ENCODE results near the gene CDK14.
A peak's percentile ranks its signal among the peaks of the same experiment; 100 is the strongest.

Gene CDK14

GRCh38 chr7:90597563-90598253 is 1.6 kb downstream of the CDK14 start:
- FAIRE-seq (no peak), DNase-seq (ENCODE audit: insufficient read length) (no peak)
- TF ChIP-seq POLR2A (IDR thresholded peaks at IDR 0.05; ENCODE audit: low read depth, low read length) (no peak), POLR2AphosphoS5 (IDR thresholded peaks at IDR 0.05; ENCODE audit: low read depth, low read length) (no peak), TAF1 (IDR thresholded peaks at IDR 0.05; ENCODE audit: borderline replicate concordance, low read depth, low read length) (no peak)

- TF ChIP-seq POLR2AphosphoS5 (IDR thresholded peaks at IDR 0.05; ENCODE audit: low read depth, low read length) (no peak), TAF1 (IDR thresholded peaks at IDR 0.05; ENCODE audit: borderline replicate concordance, low read depth, low read length) (no peak), POLR2A (IDR thresholded peaks at IDR 0.05; ENCODE audit: low read depth, low read length) (no peak)
- DNase-seq (ENCODE audit: insufficient read length) (no peak), FAIRE-seq (no peak)
Measured at GRCh38 chr7:90599038-90599437, 2.9 kb downstream of the CDK14 start.

DNA sequence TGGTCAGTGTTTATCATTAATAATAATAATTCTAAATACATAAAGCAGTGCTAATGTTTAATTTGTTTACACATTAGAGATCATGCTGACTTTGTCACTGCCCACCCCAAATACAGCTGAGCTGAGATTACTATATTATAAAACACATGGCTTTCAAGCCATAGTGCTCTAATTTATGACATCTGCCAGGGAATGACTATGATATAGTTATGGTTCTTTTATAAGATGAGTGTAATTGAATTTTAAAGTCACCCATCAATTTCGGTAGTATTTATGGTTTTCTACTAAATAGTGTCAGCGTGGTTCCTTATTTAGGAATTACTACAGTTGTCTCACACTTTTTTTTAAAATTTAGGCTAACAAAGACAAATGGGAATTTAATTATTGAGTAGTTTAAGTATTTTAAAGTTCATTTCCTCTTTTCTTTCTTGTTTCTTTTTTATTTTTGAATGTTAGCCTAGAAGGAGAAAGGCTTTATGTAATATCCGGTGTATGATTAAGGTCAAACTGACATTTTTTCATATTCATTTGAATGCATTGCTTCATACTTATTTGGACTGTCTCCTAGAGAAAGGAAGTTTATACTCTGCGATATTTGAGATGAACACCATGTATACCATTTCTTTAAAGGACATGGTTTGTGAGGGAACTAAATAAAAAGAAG is 3.9 kb downstream of the CDK14 start:
- TF ChIP-seq TAF1 (IDR thresholded peaks at IDR 0.05; ENCODE audit: borderline replicate concordance, low read depth, low read length) (no peak), POLR2A (IDR thresholded peaks at IDR 0.05; ENCODE audit: low read depth, low read length) (no peak), POLR2AphosphoS5 (IDR thresholded peaks at IDR 0.05; ENCODE audit: low read depth, low read length) (no peak)
- DNase-seq (ENCODE audit: insufficient read length): no peak
- FAIRE-seq: peak; percentile 33

GRCh38 chr7:90602303-90602702 is 6.2 kb downstream of the CDK14 start:
- TF ChIP-seq TAF1 (IDR thresholded peaks at IDR 0.05; ENCODE audit: borderline replicate concordance, low read depth, low read length) (no peak), POLR2A (IDR thresholded peaks at IDR 0.05; ENCODE audit: low read depth, low read length) (no peak), POLR2AphosphoS5 (IDR thresholded peaks at IDR 0.05; ENCODE audit: low read depth, low read length) (no peak)
- FAIRE-seq: no peak
- no peak for DNase-seq (ENCODE audit: insufficient read length)

- TF ChIP-seq TAF1 (IDR thresholded peaks at IDR 0.05; ENCODE audit: borderline replicate concordance, low read depth, low read length) (no peak), POLR2A (IDR thresholded peaks at IDR 0.05; ENCODE audit: low read depth, low read length) (no peak), POLR2AphosphoS5 (IDR thresholded peaks at IDR 0.05; ENCODE audit: low read depth, low read length) (no peak)
- DNase-seq (ENCODE audit: insufficient read length) (no peak), FAIRE-seq (no peak)
Measured at GRCh38 chr7:90603346-90603745, 7.2 kb downstream of the CDK14 start.

GRCh38 chr7:90604383-90604782 is 8.3 kb downstream of the CDK14 start:
- FAIRE-seq: no peak
- no peak for DNase-seq (ENCODE audit: insufficient read length)
- TF ChIP-seq POLR2A (IDR thresholded peaks at IDR 0.05; ENCODE audit: low read depth, low read length): no peak
- TF ChIP-seq POLR2AphosphoS5 (IDR thresholded peaks at IDR 0.05; ENCODE audit: low read depth, low read length): no peak

- no peak for TF ChIP-seq POLR2AphosphoS5 (IDR thresholded peaks at IDR 0.05; ENCODE audit: low read depth, low read length)
- TF ChIP-seq POLR2A (IDR thresholded peaks at IDR 0.05; ENCODE audit: low read depth, low read length): no peak
- no peak for TF ChIP-seq TAF1 (IDR thresholded peaks at IDR 0.05; ENCODE audit: borderline replicate concordance, low read depth, low read length)
- no peak for DNase-seq (ENCODE audit: insufficient read length)
- FAIRE-seq: peak; percentile 85
Measured at GRCh38 chr7:90605055-90605454, 8.9 kb downstream of the CDK14 start.

GRCh38 chr7:90607196-90607595 is 11.1 kb downstream of the CDK14 start:
- no peak for FAIRE-seq
- TF ChIP-seq POLR2AphosphoS5 (IDR thresholded peaks at IDR 0.05; ENCODE audit: low read depth, low read length): no peak
- no peak for TF ChIP-seq TAF1 (IDR thresholded peaks at IDR 0.05; ENCODE audit: borderline replicate concordance, low read depth, low read length)
- TF ChIP-seq POLR2A (IDR thresholded peaks at IDR 0.05; ENCODE audit: low read depth, low read length): no peak
- DNase-seq (ENCODE audit: insufficient read length): no peak

DNA sequence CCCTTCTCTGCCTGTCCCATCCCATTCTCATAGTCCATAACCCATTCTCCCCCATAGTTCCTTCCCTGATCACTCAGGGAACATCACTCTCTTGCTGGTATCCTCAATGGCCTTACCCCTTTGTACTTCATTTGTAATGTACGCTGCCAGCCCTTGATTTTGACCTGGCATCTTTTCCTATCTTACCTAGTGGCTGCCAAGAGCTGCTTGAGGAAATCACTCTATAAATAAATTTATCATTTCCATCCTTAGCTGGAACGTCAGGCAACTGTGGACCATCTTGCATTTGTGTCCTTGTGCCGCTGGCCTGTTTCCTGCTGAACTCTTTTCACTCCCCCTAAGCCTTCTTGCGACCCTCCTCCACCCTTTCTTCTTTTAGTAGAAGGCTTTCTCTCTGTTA is 14.0 kb downstream of the CDK14 start:
- no peak for DNase-seq (ENCODE audit: insufficient read length)
- FAIRE-seq: no peak
- no peak for TF ChIP-seq TAF1 (IDR thresholded peaks at IDR 0.05; ENCODE audit: borderline replicate concordance, low read depth, low read length)
- TF ChIP-seq POLR2AphosphoS5 (IDR thresholded peaks at IDR 0.05; ENCODE audit: low read depth, low read length): no peak
- TF ChIP-seq POLR2A (IDR thresholded peaks at IDR 0.05; ENCODE audit: low read depth, low read length): no peak

GRCh38 chr7:90611115-90611514 is 15.0 kb downstream of the CDK14 start:
- no peak for FAIRE-seq
- TF ChIP-seq TAF1 (IDR thresholded peaks at IDR 0.05; ENCODE audit: borderline replicate concordance, low read depth, low read length): no peak
- DNase-seq (ENCODE audit: insufficient read length): no peak

GRCh38 chr7:90613088-90613498 is 17.0 kb downstream of the CDK14 start:
- DNase-seq (ENCODE audit: insufficient read length) (no peak), FAIRE-seq (peak; percentile 79)
- no peak for TF ChIP-seq POLR2A (IDR thresholded peaks at IDR 0.05; ENCODE audit: low read depth, low read length)
- TF ChIP-seq POLR2AphosphoS5 (IDR thresholded peaks at IDR 0.05; ENCODE audit: low read depth, low read length): no peak
- TF ChIP-seq TAF1 (IDR thresholded peaks at IDR 0.05; ENCODE audit: borderline replicate concordance, low read depth, low read length): no peak

DNA sequence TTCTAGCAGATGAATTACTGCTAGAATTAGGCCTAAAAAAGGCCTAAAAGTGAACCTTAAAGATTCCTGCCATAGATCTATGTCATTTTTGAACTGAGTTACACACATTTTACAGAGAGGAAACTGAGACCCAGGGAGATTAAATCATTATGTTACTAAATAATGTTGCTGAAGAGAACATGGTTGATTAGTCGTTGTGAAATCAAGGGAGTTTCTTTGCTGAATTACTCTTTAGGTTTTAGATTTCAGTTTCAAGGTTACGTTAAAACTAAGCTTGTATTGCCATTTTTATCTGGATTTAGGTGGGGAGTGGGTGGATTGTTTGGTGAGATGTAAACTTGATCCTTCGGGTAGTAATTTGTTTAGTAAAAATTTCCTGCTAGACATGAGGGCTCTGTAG is 21.3 kb downstream of the CDK14 start:
- peak; percentile 44 for FAIRE-seq
- DNase-seq (ENCODE audit: insufficient read length): no peak
- TF ChIP-seq TAF1 (IDR thresholded peaks at IDR 0.05; ENCODE audit: borderline replicate concordance, low read depth, low read length) (no peak), POLR2A (IDR thresholded peaks at IDR 0.05; ENCODE audit: low read depth, low read length) (no peak), POLR2AphosphoS5 (IDR thresholded peaks at IDR 0.05; ENCODE audit: low read depth, low read length) (no peak)
